ENCODE data around the gene RPN1. TPM values are rescaled to one million over a fixed set of nuclear protein-coding genes. Genes with fewer than 3 reads are reported as not detected.

RPN1 gene
- total and polyA plus RNA-seq, 7 donors = 33.6 to 220 (median 137) TPM

DNA sequence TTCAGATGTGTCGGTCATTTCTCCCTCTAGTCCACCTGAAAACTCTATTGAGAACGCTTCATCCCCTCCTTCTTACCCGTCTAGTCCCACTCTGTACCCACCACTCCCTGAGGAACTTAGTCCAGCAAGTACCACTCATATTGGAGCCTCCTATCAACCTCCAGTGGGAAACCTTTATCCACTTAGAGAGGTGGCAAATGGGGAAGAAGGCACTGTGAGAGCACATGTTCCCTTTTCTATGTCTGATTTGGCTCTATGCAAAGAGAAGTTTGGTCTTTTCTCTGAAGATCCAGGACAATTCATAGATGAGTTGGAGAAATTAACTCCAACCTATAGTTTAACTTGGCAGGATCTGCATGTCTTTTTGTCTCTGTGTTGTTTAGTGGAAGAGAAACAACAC is 17.0 kb upstream of the RPN1 start:
- no peak for DNase-seq
- Histone ChIP-seq H3K4me3 (no peak overlapping the region), H3K27me3 (peaks cover 0 to 3% (median 0%) of the 10 kb centered on the region in 3 donors), H3K9me3 (no peaks in the 10 kb centered on the region), H3K4me1 (no peaks in the 10 kb centered on the region), H3K27ac (no peak overlapping the region), H3K36me3 (no peaks in the 10 kb centered on the region)
- 84 to 94% methylated on average over 3 of the region's 3 CpGs for WGBS, 2 donors
- TF ChIP-seq CTCF (IDR thresholded peaks at IDR 0.05) (no peak), POLR2AphosphoS5 (IDR thresholded peaks at IDR 0.05) (no peak), POLR2A (IDR thresholded peaks at IDR 0.05) (no peak), EP300 (IDR thresholded peaks at IDR 0.05) (no peak)
- intact Hi-C loops (cut with DNase I) = no loop called here

DNA sequence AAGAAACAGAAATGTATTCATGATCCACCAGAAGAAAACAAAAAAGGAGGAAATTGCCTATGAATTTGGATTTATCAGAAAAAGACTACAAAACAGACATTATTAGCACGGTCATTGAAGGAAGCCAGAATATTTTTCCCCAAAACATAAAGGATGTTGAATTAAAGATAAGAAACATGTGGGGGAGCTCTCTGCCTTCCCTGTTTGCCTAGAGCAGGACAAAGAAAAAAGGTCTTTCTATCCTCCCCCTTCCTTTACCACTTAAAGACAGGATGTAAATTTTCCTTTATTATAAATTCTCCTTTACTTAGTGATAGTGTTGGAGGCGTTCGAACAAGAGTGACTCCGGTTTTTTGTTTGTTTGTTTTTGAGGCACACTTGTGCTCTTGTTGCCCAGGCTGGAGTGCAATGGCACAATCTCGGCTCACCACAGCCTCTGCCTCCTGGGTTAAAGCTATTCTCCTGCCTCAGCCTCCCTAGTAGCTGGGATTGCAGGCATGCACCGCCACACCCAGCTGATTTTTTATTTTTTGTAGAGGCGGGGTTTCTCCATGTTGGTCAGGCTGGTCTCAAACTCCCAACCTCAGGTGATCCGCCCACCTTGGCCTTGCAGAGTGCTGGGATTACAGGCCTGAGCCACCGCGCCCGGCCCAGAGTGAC is 14.9 kb upstream of the RPN1 start:
- peak; percentile 18 for DNase-seq
- H3K36me3 ChIP-seq = no peaks in the 10 kb centered on the region
- 60 to 71% methylated on average over 11 of the region's 11 CpGs for WGBS, 2 donors
- no peak overlapping the region for H3K27ac ChIP-seq
- no peaks in the 10 kb centered on the region for H3K4me1 ChIP-seq
- H3K27me3 ChIP-seq = peaks cover 0 to 3% (median 0%) of the 10 kb centered on the region in 3 donors
- H3K9me3 ChIP-seq = no peaks in the 10 kb centered on the region
- H3K4me3 ChIP-seq = no peak overlapping the region
- intact Hi-C loops (cut with DNase I) = no loop called here
- TF ChIP-seq POLR2AphosphoS5 (IDR thresholded peaks at IDR 0.05) = no peak
- TF ChIP-seq EP300 (IDR thresholded peaks at IDR 0.05) = no peak
- TF ChIP-seq POLR2A (IDR thresholded peaks at IDR 0.05) = no peak
- TF ChIP-seq CTCF (IDR thresholded peaks at IDR 0.05) = no peak

DNA sequence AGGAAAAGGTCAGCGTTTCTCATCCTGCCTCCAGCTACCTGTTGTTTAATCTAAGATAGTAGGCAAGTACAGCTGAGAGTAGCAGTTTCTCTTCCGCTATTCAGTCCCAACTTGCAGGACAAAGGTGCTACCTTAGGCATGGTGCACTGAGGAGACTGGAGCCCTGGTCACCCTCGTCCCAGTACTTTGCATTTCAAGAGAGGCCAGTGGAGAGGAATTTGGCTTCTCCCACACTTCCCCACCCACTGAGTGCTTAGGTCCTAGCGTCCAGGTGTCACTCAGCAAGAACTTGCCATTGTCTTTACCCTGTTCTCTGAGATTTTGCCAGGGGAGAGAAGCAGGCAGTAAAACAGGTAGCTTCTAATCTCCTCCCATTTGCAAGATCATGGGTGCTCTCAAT is 12.5 kb upstream of the RPN1 start:
- TF ChIP-seq POLR2AphosphoS5 (IDR thresholded peaks at IDR 0.05) = no peak
- no peak for TF ChIP-seq CTCF (IDR thresholded peaks at IDR 0.05)
- no peak for TF ChIP-seq POLR2A (IDR thresholded peaks at IDR 0.05)
- peak; percentile 21 for DNase-seq
- 82 to 85% methylated on average over 4 of the region's 4 CpGs for WGBS, 2 donors
- no peak overlapping the region for H3K4me3 ChIP-seq
- no peak overlapping the region for H3K27ac ChIP-seq
- H3K4me1 ChIP-seq = no peaks in the 10 kb centered on the region
- intact Hi-C loops (cut with DNase I) = no loop called here
- no peaks in the 10 kb centered on the region for H3K36me3 ChIP-seq
- H3K9me3 ChIP-seq = no peaks in the 10 kb centered on the region
- H3K27me3 ChIP-seq = peaks cover 0 to 3% (median 0%) of the 10 kb centered on the region in 3 donors

DNA sequence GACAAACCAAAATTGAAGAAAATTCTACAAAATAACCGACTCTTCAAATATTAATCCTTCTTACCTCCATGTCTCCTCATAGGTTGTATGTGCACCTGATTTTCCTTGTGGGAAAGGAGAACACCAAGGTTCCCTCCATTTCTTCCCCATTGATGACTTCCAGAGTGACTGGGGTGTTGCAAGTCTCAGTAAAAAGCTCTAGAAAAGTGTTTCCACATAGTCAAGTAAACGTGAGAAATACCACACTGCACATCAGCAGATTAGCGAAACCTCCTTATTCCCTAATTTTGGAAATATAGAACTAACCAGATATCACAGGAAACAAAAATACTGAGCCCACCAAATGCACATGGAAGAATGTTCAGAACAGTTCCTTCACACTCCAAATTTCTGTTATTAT is 4.9 kb upstream of the RPN1 start:
- intact Hi-C loops (cut with DNase I) = no loop called here
- WGBS, 2 donors = 84 to 85% methylated on average over 3 of the region's 3 CpGs
- no peak overlapping the region for H3K27ac ChIP-seq

More for the DNA sequence above, 4.9 kb upstream of the RPN1 start:
- Histone ChIP-seq H3K9me3 (no peaks in the 10 kb centered on the region), H3K4me1 (no peaks in the 10 kb centered on the region), H3K36me3 (no peaks in the 10 kb centered on the region), H3K27me3 (no peaks in the 10 kb centered on the region), H3K4me3 (no peak overlapping the region)
- DNase-seq = no peak
- TF ChIP-seq POLR2A (IDR thresholded peaks at IDR 0.05) (no peak), EP300 (IDR thresholded peaks at IDR 0.05) (no peak), CTCF (IDR thresholded peaks at IDR 0.05) (no peak), POLR2AphosphoS5 (IDR thresholded peaks at IDR 0.05) (no peak)

Measured in sigmoid colon (tissue), 7 donors.